GM18867 (cell line): ENCODE data around the gene MTARC1.

Experiments
- ATAC-seq: cut with Tn5 transposase; IDR thresholded peaks from one replicate; pipeline ENCODE4 v1.9.1; 2021; ENCODE audit warnings: mild to moderate bottlenecking, moderate library complexity; ENCODE audit not compliant: unreplicated experiment

The MTARC1 gene

GRCh38 chr1:220786337-220787068, at the start of gene MTARC1:
Gene MTARC1 (plus strand): TSS chr1:220786913. CDS start chr1:220786945, 32 bp downstream.
- ATAC-seq = peak; percentile 65

- no peak for ATAC-seq
These were observed 45.4 kb upstream of the MTARC1 start for GRCh38 chr1:220741349-220741748.

GRCh38 chr1:220741825-220742224, 44.9 kb upstream of the MTARC1 start:
- ATAC-seq = no peak

GRCh38 chr1:220742520-220742919, 44.2 kb upstream of the MTARC1 start:
- no peak for ATAC-seq

DNA sequence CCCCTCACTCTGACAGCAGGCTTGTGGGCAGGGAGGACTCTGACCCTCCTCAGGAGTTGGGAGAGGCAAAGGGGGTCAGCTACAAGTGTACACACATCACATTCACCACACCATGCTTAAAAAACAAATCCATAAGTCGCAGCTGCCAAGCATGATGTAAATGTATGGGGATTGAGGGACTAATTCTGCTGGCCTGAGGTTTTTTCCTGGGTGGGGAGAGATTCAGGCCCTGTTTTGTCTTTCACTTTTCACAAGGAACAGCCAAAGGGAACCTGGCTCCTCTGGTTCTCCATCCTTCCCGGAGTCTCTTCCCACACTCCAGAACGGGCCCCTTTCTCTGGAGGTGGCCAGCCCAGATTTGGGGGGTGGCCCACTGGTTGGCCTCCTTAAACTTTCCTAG, 39.9 kb upstream of the MTARC1 start:
- no peak for ATAC-seq

GRCh38 chr1:220747437-220748088, 39.1 kb upstream of the MTARC1 start:
- ATAC-seq = no peak

DNA sequence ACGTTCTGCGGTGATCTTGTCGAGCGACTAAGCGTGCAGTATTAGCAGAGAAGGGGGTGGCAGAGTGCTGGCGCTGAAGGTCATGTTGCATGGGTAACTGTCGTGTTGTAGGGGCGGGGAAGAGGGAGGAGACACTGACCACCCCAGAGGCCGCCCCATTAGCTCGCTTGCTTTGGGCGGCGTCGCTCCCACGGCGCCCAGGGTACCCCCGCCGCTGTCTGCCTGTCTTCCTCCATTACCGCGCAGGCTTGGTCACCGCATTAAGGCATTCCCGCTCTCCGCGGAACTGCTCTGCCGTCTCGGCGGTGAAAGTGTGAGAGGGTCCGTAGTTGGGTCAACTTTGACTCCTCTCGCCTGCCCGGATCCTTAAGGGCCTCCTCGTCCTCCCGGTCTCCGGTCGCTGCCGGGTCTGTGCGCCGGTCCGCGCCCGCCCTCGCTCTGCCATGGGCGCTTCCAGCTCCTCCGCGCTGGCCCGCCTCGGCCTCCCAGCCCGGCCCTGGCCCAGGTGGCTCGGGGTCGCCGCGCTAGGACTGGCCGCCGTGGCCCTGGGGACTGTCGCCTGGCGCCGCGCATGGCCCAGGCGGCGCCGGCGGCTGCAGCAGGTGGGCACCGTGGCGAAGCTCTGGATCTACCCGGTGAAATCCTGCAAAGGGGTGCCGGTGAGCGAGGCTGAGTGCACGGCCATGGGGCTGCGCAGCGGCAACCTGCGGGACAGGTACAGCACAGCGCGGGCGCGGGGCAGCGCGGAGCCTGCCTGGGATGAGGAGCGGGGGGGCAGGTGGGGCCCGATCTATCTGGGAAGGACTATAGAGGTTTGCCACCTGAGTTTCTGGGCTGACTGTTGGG, 38.4 kb upstream of the MTARC1 start, which contains the start of gene MTARC2:
TSS of gene MTARC2 (plus strand) at position 234 of the 846 bp plus-strand sequence. CDS start at position 444, 210 bp downstream.
- ATAC-seq = peak; percentile 86

DNA sequence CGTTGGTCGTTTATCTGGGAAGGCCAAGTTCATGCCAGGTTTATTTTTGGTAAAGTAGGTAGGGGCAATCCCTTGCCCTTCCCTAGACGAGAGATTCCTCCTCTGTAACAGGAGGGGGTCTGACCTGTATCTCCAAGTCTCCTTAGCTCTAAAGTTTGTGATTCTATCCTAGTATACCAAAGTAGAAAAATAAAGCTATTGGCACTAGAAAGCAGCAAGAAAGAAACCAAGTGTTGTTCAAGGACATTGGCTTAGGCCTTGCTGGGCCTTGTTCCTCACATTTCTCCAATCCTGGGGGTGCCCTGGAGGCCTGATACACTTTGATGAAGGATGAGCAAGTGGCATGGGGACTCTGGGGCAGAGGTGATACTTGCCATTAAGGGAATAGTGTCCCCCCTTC, 37.8 kb upstream of the MTARC1 start:
- ATAC-seq = no peak

DNA sequence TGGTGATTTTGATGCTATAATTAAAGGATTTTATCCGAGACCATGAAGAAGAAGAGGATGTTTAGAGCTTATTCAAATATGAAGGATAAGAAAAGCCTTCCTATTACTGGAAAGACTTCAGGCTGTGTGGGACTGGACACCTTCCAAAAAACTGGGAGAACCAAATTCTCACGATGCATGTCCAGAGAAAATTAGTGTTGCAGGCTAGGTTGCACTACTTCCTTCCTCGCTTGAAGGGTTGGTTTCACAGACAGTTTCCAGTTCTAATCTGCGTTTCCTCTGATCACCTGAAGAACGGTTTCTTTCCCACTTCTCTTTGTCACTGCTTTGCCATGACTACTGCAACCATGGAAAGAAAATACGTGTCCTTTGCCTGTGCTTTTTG, 36.6 kb upstream of the MTARC1 start:
- no peak for ATAC-seq

DNA sequence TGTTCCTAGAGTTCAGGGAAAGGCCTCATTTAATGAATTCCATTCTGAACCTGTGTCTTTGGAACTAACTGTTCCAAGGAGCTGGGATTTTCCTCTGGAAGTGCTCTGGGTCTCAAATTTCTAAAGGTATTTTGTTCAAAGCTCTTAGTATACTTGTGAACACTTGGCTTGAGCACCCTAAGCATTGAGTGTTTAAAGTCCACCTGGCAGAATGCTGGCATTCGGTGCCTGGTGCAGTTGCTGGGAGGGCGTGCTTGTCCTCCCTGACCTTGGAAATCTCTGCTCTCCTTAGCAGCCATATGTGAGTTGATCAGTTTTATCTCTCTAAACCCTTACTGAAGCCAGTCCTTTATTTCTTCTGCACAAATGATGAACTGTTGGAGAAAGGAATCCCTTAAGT, 35.6 kb upstream of the MTARC1 start:
- ATAC-seq = no peak

DNA sequence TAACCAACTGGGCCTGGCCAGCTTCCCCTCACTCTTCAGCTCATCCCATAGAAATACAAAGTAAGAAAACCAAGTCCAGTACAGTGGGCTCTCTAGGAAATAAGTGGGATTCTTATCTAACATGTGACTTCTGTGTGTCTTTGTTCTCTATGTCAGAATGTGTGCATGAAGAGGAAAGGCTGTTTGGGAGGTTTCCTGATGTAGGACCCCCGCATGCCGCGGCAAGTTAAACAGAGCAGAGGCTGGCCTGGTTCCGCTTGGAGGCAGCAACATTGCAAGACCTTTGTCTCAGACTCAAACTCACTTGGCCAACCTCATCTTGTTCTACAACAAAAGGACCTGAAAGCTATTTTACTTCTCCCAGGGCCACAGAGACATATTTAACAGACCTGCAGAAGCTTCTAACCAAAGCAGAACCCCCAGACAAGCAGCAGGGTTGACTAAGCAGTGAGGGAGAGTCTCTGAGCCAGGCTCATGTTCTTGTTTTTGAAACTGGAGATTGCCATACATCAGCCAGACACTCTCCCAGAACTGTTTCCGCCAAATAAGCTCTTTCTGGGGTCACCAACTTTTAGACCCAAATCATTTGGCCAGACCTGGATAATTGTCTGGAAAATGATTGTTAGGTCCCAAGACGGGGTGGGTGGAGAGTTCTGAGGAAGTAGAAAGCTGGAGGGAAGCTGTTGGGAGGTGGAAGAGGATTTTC, 32.3 kb upstream of the MTARC1 start:
- ATAC-seq = no peak

DNA sequence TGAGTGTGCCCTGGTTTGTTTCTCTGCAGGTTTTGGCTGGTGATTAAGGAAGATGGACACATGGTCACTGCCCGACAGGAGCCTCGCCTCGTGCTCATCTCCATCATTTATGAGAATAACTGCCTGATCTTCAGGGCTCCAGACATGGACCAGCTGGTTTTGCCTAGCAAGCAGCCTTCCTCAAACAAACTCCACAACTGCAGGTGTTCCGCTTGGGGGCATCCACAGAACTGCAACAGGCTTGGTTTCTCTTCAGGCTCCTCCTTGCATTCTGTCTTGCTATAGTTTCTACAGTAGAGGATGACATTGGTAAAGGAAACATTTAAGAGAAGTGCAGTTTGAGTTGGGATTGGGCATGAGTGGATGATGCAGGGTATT, 31.8 kb upstream of the MTARC1 start:
- no peak for ATAC-seq

- ATAC-seq = no peak
These were observed 31.4 kb upstream of the MTARC1 start for GRCh38 chr1:220755309-220755708.

- no peak for ATAC-seq
These were observed 29.3 kb upstream of the MTARC1 start for GRCh38 chr1:220757441-220757840.

DNA sequence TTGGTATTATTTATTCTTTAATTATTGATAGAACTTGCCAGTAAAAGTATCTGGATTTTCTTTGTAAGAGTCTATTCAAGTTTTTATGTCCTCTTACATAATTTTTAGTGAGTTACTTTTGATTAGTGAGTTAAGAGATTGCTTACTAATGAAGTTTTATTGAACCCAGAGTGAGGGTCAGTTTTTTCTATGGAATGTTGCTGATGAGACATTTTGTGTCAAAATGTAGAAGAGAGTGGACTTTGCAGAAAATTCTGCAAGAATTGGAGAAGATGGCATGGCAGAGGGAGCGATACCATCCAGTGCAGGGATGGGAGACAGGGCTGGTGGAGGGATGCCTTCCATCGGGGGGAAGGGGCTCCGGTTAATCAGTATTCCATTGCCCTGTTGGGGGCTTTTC, 27.6 kb upstream of the MTARC1 start:
- ATAC-seq = no peak

DNA sequence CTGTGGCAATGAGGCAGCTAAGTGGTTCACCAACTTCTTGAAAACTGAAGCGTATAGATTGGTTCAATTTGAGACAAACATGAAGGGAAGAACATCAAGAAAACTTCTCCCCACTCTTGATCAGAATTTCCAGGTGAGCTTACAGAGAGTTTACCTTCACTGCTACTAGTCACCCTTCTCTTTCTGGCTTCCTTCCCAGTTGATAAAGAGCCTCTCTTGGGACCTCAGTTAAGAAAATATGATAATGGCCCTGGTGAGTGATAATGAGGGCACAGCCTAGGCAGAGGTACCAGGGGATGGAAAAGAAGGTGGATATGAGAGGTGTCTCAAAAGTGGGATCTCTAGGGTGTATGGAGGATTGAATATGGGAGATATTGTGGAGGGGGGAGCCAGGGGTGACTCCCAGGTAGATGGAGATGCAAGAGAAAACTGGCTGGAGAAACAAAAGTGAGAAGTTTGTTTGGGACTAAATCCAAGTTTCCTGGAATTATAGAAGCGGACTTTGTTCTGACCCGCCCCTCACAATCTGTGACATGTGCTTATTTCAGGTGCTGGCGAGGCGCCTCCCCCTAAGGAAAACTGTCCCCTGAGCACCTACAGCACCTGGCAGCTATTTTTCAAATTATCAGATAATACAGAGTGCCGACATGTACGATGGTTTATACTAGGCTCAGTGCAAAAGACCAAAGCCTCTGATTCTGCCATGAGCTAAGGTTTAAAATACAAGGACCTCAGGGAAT, 24.9 kb upstream of the MTARC1 start:
- no peak for ATAC-seq

GRCh38 chr1:220764757-220765156, 22.0 kb upstream of the MTARC1 start:
- no peak for ATAC-seq

- peak; percentile 46 for ATAC-seq
These were observed 19.2 kb upstream of the MTARC1 start for GRCh38 chr1:220767312-220768125.

GRCh38 chr1:220768126-220768601, 18.5 kb upstream of the MTARC1 start:
- peak; percentile 30 for ATAC-seq
